Muscle layer of duodenum (tissue), 2 donors: ENCODE measurements around the gene CHMP3.

Experiments
- H3K27ac ChIP-seq: one replicate; pipeline ENCODE4 v1.7.0; 2013; ENCODE audit warnings: mild to moderate bottlenecking, low read length
- H3K27me3 ChIP-seq: one replicate; pipeline ENCODE4 v1.7.0; 2013; ENCODE audit warnings: low read depth, mild to moderate bottlenecking, control low read depth, low read length
- H3K36me3 ChIP-seq, 2 donors: one replicate each; pipeline ENCODE4 v1.7.0; 2013; ENCODE audit warnings: low read length in 2 of 2, control low read depth in 1 of 2, mild to moderate bottlenecking in 1 of 2; ENCODE audit not compliant: insufficient read depth in 2 of 2, control insufficient read depth in 1 of 2
- H3K4me1 ChIP-seq, 2 donors: one replicate each; pipeline ENCODE4 v1.7.0; 2013; ENCODE audit warnings: low read length in 2 of 2, mild to moderate bottlenecking in 2 of 2, control low read depth in 1 of 2, moderate library complexity in 1 of 2; ENCODE audit not compliant: insufficient read depth in 2 of 2, control insufficient read depth in 1 of 2
- H3K4me3 ChIP-seq, 2 donors: one replicate each; pipeline ENCODE4 v1.7.0; 2013; ENCODE audit warnings: low read length in 2 of 2, low read depth in 1 of 2, mild to moderate bottlenecking in 1 of 2
- H3K9me3 ChIP-seq, 2 donors: one replicate each; pipeline ENCODE4 v1.7.0; 2013; ENCODE audit warnings: low read length in 2 of 2, control low read depth in 1 of 2, mild to moderate bottlenecking in 1 of 2; ENCODE audit not compliant: control insufficient read depth in 1 of 2
- donor health status: healthy.

Gene CHMP3

DNA sequence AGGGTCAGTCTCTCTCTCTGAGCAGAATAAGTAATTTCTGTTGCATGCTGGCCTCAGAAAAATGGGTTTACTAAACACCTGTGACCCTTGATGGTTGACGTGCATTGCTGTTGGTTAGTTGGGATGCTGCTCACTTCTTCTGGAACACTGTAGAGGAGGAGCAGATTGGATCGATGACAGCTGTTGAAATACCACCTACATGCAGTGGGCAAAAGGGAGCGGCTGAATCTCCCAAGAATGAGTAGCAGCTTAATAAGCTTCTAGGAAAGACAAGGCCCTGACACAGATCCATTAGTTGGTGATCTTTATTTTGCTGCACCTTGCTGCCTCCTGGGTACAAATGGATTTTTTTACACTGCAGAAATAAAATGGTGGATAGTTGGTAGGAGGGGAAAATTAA lies 78.9 kb downstream of the CHMP3 start:
- Histone ChIP-seq H3K4me3 (no peak overlapping the region), H3K27me3 (no peaks in the 10 kb centered on the region), H3K27ac (no peak overlapping the region), H3K9me3 (no peaks in the 10 kb centered on the region), H3K36me3 (peaks cover 72 to 92% of the 10 kb centered on the region in 2 donors), H3K4me1 (peaks cover 0 to 35% of the 10 kb centered on the region in 2 donors)

DNA sequence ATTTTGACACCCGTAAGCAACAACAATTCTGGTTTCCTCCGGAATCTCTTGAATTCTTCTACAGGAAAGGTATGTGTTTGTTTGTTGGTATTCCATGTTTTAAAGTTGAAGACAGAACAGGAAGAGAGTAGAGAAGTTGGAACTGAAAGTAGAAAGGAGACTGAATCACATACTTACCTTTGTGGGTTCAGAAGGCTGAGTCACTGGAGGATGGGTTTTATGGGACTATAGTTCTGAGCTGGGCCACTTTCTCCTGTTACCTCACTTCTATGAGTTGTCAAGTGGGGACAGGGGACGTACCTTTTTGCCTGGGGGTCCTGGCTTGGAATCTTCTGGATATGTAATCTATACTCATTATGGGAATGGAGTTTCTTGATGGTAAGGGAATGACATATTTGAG lies 81.2 kb downstream of the CHMP3 start:
- Histone ChIP-seq H3K27ac (no peak overlapping the region), H3K9me3 (no peaks in the 10 kb centered on the region), H3K4me1 (peaks cover 0 to 35% of the 10 kb centered on the region in 2 donors), H3K36me3 (peaks cover 80 to 90% of the 10 kb centered on the region in 2 donors), H3K4me3 (no peak overlapping the region), H3K27me3 (no peaks in the 10 kb centered on the region)

DNA sequence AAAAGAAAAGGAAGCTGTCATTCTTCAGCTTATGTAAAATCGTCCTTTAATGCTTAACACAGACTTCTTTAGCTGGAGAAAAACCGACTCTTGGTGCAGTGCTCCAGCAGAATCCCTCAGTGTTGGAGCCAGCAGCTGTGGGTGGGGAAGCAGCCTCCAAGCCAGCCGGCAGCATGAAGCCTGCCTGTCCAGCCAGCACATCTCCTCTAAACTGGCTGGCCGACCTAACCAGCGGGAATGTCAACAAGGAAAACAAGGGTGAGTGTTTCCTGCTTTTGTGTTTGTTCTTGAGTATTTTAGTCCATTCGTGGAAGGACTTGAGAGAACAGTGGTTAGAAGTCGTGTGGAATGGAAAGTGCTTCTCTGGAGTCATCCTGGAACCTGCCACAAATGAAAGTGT lies 83.1 kb downstream of the CHMP3 start:
- Histone ChIP-seq H3K4me1 (peaks cover 0 to 35% of the 10 kb centered on the region in 2 donors), H3K4me3 (no peak overlapping the region), H3K27me3 (no peaks in the 10 kb centered on the region), H3K27ac (no peak overlapping the region), H3K9me3 (no peaks in the 10 kb centered on the region), H3K36me3 (peaks cover 73 to 83% of the 10 kb centered on the region in 2 donors)

DNA sequence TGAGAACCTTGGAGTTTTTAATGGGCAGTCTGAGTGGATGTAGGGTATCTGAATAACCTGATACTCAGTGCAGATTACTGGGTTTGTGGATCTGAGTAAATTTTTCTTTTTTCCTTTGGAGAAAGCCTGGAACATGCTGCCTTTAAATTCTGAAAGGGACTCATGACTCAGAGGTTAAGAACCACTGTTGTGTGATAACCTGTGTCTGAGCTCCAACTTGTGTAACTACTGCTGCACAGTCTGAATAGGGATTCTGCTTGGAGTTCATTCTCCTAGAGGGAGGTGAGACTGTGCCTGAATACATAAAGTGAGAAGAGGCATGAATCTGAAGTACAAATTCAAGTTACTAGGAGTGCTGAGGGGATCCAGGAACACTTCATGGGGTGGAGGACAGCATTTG lies 85.9 kb downstream of the CHMP3 start:
- H3K4me3 ChIP-seq: no peak overlapping the region
- H3K36me3 ChIP-seq: peaks cover 64 to 75% of the 10 kb centered on the region in 2 donors
- H3K9me3 ChIP-seq: no peaks in the 10 kb centered on the region
- no peaks in the 10 kb centered on the region for H3K27me3 ChIP-seq
- H3K4me1 ChIP-seq: peaks cover 0 to 21% of the 10 kb centered on the region in 2 donors
- H3K27ac ChIP-seq: no peak overlapping the region

DNA sequence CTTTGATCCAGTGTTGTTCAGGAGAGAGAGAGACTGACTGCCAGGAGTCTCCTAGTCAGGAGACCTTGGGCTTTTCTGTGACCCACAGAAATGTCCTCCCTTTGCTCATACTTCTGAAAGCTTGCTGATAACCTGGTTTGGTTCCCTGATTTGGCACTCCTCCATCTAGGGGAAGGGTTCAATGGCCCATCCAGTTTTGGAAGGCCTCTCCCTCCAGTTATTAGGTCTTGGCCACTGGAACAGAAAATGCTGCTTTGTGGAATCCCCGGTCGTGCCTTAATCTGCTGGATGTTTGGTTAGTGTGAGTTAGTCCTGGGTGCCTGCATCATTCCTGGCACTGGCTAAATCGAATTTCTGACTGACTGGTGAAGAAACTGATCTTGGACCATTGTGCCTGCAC lies 86.3 kb downstream of the CHMP3 start:
- no peaks in the 10 kb centered on the region for H3K9me3 ChIP-seq
- H3K4me1 ChIP-seq: peaks cover 0 to 17% of the 10 kb centered on the region in 2 donors
- no peaks in the 10 kb centered on the region for H3K27me3 ChIP-seq
- no peak overlapping the region for H3K4me3 ChIP-seq
- peaks cover 62 to 75% of the 10 kb centered on the region in 2 donors for H3K36me3 ChIP-seq
- no peak overlapping the region for H3K27ac ChIP-seq

DNA sequence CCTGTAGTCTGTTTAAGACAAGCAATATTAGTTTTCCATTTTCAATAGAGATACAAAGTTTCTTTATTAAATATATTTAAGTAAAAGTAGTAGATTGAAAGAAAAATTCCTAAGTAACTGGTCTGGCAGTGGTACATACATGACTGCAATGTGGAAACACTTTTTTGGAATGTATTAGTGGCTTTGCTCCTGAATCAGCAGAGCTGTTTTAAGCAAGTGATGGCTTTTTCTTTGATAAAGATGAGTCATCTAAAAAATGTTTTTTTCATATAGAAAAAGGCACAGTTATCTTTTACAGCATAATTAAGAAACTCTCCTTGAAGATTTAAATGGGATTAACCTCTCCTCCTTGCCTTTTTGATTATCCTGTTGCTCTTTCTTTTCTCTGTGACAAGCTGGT lies 87.2 kb downstream of the CHMP3 start:
- peaks cover 0 to 11% of the 10 kb centered on the region in 2 donors for H3K4me1 ChIP-seq
- no peaks in the 10 kb centered on the region for H3K27me3 ChIP-seq
- H3K4me3 ChIP-seq: no peak overlapping the region
- no peak overlapping the region for H3K27ac ChIP-seq
- H3K36me3 ChIP-seq: peaks cover 66 to 77% of the 10 kb centered on the region in 2 donors
- H3K9me3 ChIP-seq: no peaks in the 10 kb centered on the region

- Histone ChIP-seq H3K36me3 (peaks cover 57 to 64% of the 10 kb centered on the region in 2 donors), H3K27ac (no peak overlapping the region), H3K4me3 (no peak overlapping the region), H3K4me1 (peaks cover 0 to 5% of the 10 kb centered on the region in 2 donors), H3K9me3 (no peaks in the 10 kb centered on the region), H3K27me3 (no peaks in the 10 kb centered on the region)
These were observed 91.6 kb downstream of the CHMP3 start for GRCh38 chr2:86471637-86472036.

DNA sequence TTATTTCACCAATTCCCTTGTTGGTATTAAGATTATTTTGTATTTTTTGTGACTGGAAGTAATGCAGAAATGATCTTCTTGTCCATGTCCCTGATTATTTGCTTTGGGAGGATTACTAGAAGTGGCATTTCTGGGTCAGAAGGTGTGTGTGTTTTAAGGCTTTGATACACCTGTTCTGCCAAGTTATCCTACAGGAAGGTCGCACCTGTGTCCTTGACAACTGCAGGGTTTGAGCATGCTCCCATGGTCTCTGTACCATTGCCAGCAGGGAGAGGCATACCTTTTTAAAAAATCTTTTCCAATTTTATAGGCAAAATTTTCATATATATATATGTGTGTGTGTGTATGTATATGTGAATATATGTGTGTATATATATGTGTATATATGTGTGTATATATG lies 92.4 kb downstream of the CHMP3 start:
- Histone ChIP-seq H3K4me1 (peaks cover 0 to 12% of the 10 kb centered on the region in 2 donors), H3K4me3 (no peak overlapping the region), H3K27ac (no peak overlapping the region), H3K9me3 (no peaks in the 10 kb centered on the region), H3K36me3 (peaks cover 63 to 64% of the 10 kb centered on the region in 2 donors), H3K27me3 (no peaks in the 10 kb centered on the region)

DNA sequence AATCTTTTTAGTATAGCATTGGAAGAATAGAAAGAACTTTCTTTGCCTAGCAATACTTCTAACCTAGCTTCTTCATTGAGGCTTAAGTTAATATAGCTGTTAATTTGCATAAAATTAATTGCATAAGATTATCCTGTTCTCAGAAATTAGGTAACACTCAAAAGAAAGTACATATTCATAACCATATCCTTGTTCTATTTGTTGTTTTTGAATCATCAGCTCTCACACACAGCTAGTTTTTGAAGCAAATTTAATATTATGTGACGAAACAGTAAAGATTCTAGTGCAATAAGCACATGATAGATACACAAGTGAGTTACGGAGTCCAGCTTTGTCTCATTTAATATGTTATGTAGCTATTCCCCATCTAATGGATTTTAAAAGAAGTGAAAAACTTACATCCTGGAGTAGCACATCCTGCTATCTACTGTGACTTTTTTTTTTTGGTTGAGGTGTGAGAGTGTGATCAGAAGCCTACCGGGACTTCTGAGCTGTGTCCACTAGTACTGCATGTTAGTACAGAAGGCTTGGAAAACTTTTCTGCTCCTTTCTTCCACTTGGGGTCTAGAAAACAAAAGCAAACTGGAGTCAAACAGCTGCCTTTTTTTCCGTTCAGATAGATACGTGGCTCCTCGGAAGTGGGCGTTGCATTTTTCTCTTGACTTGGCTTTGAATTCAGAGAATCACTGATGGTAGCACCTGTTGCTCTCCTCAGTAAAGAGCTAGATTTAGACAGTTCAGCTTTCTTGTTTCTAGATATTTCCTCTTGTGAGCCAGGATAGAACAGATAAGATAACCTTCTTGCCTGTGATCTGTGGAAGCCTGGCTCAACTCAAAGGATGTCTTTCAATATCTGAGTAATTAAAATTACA lies 94.8 kb downstream of the CHMP3 start:
- Histone ChIP-seq H3K27me3 (no peaks in the 10 kb centered on the region), H3K4me1 (peaks cover 0 to 35% of the 10 kb centered on the region in 2 donors), H3K4me3 (no peak overlapping the region), H3K36me3 (peaks cover 58 to 59% of the 10 kb centered on the region in 2 donors), H3K9me3 (no peaks in the 10 kb centered on the region), H3K27ac (no peak overlapping the region)

- H3K4me3 ChIP-seq: no peak overlapping the region
- H3K36me3 ChIP-seq: peaks cover 47 to 57% of the 10 kb centered on the region in 2 donors
- peaks cover 0 to 38% of the 10 kb centered on the region in 2 donors for H3K4me1 ChIP-seq
- no peaks in the 10 kb centered on the region for H3K27me3 ChIP-seq
- H3K9me3 ChIP-seq: no peaks in the 10 kb centered on the region
- H3K27ac ChIP-seq: no peak overlapping the region
These were observed 96.9 kb downstream of the CHMP3 start for GRCh38 chr2:86466306-86466705.

GRCh38 chr2:86464652-86465051 lies 98.6 kb downstream of the CHMP3 start:
- H3K9me3 ChIP-seq: no peaks in the 10 kb centered on the region
- peaks cover 0 to 38% of the 10 kb centered on the region in 2 donors for H3K4me1 ChIP-seq
- H3K27me3 ChIP-seq: no peaks in the 10 kb centered on the region
- no peak overlapping the region for H3K4me3 ChIP-seq
- H3K27ac ChIP-seq: peak overlapping the region; percentile 4
- H3K36me3 ChIP-seq: peaks cover 49 to 61% of the 10 kb centered on the region in 2 donors
